GM19238 (cell line): Measurements from ENCODE around the gene LRRC57.
A peak's percentile ranks its signal among the peaks of the same experiment; 100 is the strongest.

Source experiments
- DNase-seq: peaks from one replicate; pipeline ENCODE4 v3.0.0; 2011; ENCODE audit warnings: low spot score; ENCODE audit not compliant: insufficient read length

The LRRC57 gene

DNA sequence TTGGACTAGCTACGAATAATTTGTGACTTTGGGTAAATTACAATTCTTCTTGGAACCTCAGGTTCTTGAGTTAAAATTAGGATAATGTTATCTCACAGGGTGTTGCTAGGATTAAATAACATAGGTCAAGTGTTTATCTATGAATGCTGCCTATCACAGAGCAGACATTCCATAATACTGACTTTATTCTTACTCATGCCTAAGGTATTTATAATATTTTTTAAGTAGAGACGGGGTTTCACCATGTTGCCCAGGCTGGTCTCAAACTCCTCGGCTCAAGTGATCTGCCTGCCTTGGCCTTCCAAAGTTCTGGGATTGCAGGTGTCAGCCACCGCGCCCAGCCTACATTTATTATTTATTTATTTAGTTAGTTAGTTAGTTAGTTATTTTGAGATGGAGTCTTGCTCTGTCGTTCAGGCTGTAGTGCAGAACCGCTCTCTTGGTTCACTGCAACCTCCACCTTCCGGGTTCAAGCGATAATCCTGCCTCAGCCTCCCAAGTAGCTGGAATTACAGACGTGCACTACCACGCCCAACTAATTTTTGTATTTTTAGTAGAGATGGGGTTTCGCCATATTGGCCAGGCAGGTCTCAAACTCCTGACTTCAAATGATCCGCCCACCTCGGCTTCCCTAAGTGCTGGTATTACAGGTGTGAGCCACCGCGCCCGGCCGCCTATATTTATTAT lies 56.9 kb downstream of the LRRC57 start:
- DNase-seq: no peak

DNA sequence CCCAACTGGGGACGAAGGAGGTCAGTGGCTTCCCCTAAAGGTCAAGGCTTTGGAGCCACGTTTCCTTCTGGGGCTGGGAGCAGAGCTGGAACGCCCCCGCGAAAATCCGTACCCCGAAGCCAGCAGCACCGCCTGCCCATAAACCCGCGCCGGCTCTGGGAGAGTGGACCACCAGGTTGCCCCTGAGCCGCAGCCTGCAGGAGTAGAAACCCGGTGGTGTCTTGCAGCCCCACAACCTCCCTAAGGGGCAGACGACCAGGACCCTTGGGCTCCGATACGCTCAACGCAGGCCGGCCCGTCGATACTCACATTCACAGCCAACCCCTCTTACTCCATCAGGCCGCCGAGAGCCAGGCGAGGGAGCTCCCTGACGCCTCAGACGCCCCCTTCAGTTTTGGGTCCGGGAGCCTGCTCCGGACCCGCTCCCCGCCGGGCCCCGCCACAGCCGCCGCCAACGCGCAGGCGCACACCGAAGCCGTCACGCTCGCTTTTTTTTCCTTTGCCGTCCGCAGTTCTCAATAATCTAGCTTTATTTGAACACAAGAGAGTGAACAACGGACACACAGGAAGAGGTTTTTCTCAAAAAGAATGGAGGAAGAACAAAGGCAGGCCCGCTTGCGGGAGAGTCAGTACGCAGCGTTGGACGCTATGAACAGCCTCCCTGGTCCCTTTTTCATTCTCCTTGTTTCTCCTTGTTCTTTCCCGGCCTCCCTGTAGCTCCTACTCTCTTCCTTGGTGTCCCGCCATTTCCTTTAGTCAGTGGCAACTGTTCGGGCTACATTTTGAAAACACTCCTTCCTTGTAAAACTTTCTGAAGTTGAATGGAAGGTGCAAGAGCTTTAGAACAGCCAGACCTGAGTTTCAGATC lies 57.7 kb downstream of the LRRC57 start, which contains the start of gene ZNF106:
Gene ZNF106 (minus strand): TSS at position 471 of the 868 bp plus-strand sequence. CDS start 18,852 bp downstream, outside the sequence.
- DNase-seq: peak; percentile 80

DNA sequence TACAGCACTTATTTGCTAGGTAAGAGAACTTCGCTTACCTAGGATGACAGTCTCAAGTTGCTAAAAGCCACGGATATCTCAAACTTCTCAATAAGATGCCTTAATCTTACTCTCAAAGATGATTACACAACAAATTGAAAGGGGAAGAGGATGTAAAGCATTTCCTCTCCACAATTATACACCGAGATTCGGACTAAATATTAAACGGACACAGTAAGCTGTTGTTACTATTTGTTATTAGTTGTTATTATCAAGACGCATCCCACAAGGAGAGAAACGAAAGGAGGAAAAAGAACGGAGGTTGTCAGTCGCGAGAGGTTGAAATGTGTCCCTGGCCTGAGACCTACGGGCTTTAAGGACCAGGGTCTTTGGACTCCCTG lies 58.3 kb downstream of the LRRC57 start:
- DNase-seq: no peak
